ENCODE results near the gene SKAP1.

DNA sequence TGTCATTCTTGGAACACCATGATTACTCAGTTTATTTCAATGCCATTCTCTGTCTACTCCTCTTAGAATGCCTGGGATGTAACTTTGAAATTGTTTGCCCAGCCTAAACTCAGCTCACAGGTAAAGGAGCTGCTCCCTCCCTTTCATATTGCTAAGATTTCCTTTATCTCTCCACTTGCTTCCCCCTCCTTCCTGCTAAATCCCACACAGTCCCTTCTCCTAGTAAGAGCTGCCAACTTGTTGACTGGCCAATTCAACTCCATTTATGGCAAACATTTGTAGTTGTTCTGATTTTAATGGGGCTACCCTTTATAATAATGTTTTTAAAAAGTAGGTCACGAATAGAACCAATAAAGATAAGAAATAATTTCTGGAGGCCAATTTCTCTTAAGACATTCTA is 146.1 kb downstream of the SKAP1 start:
- TF ChIP-seq ZFP3 (CRISPR knock-in tag; IDR thresholded peaks at IDR 0.05) (no peak), ZNF565 (CRISPR knock-in tag; conservative IDR thresholded peaks at IDR 0.05; ENCODE audit: low read depth) (no peak)
- TF ChIP-seq, protein P1, sequence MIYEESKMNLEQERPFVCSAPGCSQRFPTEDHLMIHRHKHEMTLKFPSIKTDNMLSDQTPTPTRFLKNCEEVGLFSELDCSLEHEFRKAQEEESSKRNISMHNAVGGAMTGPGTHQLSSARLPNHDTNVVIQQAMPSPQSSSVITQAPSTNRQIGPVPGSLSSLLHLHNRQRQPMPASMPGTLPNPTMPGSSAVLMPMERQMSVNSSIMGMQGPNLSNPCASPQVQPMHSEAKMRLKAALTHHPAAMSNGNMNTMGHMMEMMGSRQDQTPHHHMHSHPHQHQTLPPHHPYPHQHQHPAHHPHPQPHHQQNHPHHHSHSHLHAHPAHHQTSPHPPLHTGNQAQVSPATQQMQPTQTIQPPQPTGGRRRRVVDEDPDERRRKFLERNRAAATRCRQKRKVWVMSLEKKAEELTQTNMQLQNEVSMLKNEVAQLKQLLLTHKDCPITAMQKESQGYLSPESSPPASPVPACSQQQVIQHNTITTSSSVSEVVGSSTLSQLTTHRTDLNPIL (CRISPR knock-in tag; IDR thresholded peaks at IDR 0.05; ENCODE audit: low read depth) = no peak

All from SK-N-SH treated with all-trans-retinoic acid at 6 μM for 48 hours (cell line).